GM11168 (cell line): ENCODE results near the gene SLC26A3.
"Not testable (repeated sequence)": the region's sequence is repeated elsewhere in the genome, so short reads cannot be mapped to it uniquely, and the experiment has no call there.

Experiments
- in situ Hi-C: fragments of 300-500 bp; cut with MboI; formaldehyde crosslinking; loops from one replicate; pipeline ENCODE4 v1.12.0; 2022; ENCODE audit warnings: low sequenced_read_pairs; ENCODE audit not compliant: unreplicated experiment

Gene SLC26A3

DNA sequence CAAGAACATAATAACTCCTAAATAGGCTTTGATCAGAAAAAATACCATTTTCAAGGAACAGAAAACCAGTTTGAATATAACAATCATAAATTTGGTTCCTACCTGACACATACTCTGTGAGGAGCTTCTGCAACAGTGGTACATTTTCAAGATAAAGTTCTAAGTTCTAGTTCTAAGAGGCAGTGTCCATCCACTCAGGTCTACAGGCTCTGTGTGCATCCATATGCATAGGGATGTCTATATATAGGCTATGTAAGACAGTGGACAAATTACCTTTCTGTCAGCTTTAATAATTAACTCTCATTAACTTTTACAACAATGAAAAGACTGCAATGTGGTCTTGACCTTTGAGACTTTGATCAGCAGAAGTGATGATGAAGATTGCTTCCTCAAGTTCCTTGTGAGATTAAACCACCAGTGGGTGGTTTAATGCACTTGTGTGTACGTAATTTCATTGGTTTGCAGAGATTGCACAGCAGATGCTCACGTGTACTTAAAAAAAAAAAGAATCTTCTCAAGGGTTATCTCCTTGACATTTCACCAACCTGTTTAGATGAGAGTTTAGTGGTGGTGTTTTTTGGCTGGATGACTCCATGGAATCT lies at the start of gene SLC26A3:
TSS of gene SLC26A3 (minus strand) at position 215 of the 602 bp plus-strand sequence. CDS start 8,714 bp downstream, outside the sequence.
- in situ Hi-C loops = no loop called here

DNA sequence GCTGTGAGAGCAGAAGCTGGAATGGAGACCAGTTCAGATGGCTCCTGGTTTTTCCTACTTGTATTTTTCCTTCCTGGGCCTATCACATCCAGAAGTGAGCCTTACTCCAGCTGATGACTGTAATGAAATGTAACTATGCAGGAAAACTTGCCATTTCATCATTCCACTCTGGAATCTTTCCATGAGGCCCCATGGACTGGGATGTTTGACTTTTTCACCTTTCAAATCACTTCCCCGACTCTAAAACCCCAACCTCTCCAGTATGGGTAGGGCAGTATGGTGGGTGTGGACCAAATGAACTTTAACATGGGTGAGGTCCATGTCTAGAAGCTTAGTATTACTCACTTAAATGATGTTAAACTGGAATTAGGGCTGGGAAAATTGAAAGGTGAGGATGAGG lies 47.6 kb upstream of the SLC26A3 start:
- in situ Hi-C loops = loop anchor here (25.0 kb wide), 1 partner anchor 388 kb away; the partner anchor contains the start of gene GPR22

DNA sequence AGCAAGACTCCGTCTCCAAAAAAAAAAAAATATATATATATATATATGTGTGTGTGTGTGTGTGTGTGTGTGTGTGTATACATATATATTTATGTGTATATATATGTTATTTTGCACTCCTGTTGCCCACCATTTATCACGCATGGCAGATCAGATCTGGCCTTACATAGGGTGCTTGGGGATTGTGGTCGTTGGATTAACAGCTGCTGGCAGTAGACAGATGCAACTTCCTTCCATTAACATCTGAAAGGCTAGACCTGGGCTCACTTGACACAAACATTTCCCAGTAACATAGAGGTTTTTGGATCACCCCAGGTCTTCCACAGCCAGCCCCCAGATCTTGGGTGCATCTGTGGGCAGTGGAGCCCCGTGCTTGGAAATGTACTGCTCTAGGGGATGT lies 47.2 kb upstream of the SLC26A3 start:
- in situ Hi-C loops = loop anchor here (25.0 kb wide), 1 partner anchor 388 kb away; the partner anchor contains the start of gene GPR22

DNA sequence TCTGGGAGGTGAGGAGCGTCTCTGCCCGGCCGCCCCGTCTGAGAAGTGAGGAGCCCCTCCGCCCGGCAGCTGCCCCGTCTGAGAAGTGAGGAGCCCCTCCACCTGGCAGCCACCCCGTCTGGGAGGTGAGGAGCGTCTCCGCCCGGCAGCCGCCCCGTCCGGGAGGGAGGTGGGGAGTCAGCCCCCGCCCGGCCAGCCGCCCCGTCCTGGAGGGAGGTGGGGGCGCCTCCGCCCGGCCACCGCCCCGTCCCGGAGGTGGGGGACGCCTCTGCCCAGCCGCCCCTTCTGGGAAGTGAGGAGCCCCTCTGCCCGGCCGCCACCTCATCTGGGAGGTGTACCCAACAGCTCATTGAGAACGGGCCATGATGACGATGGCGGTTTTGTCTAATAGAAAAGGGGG lies 45.2 kb upstream of the SLC26A3 start:
- in situ Hi-C loops = not testable (repeated sequence)

DNA sequence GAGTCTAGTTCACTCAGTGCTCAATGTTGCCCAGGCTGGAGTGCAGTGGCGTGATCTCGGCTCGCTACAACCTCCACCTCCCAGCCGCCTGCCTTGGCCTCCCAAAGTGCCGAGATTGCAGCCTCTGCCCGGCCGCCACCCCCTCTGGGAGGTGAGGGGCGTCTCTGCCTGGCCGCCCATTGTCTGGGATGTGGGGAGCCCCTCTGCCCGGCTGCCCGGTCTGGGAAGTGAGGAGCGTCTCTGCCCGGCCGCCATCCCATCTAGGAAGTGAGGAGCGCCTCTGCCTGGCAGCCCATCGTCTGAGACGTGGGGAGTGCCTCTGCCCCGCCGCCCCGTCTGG lies 44.8 kb upstream of the SLC26A3 start:
- in situ Hi-C loops = not testable (repeated sequence)

DNA sequence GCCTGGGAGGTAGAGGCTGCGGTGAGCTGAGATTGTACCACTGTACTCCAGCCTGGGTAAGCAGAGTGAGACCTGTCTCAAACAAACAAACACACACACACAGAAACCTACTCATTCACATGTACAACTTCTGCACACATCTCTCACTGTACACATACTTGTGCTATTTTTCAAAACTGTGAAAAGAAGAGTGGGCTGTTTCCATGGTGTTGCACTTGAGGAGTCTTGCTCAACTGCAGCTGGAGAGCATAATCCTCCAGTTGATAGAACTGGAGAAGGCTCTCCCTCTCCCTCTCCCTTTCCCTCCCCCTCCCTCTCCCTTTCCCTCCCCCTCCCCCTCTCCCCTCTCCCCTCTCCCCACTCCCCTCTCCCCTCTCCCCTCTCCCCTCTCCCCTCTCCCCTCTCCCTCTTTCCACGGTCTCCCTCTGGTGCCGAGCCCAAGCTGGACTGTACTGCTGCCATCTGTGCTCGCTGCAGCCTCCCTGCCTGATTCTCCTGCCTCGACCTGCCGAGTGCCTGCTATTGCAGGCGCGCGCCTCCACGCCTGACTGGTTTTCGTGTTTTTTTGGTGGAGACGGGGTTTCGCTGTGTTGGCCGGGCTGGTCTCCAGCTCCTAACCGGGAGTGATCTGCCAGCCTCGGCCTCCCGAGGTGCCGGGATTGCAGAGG lies 44.3 kb upstream of the SLC26A3 start:
- in situ Hi-C loops = no loop called here

DNA sequence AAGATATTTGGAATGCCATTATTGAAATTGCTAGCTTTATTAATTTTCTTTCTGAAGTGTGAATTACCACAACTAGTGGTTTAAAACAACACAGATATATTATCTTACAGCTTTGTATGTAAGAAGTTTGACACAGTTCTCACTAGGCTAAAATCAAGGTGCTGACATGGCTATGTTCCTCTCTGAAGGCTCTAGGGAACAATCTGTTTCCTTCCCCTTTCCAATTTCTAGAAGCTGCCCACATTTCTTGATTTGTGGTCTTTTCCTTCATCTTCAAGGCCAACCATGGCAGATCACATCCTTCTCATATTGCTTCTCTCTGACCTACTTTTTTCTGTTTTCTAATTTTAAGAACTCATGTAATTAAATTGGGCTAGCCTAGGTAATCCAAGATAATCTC lies 43.3 kb upstream of the SLC26A3 start:
- in situ Hi-C loops = no loop called here

DNA sequence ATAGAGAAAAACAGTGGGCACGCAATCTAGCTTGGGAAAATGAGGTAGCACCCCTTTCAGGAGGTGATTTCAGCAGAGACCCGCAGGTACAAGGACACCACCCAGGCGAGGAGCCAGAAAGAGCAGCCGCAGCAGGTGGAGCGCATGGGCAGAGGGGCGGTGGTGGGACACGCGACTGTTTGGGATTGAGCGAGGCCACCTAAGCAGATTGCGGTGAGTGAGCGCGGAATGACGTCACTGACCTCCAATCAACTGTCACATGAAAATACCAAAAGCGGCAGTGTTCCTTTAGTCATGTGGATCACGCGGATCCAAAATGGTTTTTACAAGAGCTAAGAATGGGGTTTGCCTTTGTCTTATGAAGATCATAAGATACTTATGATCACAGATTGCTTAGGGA lies 40.2 kb upstream of the SLC26A3 start:
- in situ Hi-C loops = no loop called here

DNA sequence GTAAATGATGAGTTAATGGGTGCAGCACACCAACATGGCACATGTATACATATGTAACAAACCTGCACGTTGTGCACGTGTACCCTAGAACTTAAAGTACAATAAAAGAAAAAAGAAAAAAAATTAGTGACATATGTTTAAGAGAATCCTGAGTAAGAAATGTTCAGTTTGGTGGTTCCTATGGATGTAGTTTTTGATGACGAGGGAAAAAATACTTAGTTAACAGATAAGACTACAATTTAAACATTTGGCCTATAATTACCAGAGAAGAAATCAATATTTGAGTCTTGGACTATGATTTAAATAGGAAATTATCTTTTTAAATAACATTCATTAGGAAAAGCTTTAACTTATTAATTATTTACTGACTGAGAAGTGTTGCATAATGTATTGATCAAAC lies 39.2 kb upstream of the SLC26A3 start:
- in situ Hi-C loops = no loop called here

DNA sequence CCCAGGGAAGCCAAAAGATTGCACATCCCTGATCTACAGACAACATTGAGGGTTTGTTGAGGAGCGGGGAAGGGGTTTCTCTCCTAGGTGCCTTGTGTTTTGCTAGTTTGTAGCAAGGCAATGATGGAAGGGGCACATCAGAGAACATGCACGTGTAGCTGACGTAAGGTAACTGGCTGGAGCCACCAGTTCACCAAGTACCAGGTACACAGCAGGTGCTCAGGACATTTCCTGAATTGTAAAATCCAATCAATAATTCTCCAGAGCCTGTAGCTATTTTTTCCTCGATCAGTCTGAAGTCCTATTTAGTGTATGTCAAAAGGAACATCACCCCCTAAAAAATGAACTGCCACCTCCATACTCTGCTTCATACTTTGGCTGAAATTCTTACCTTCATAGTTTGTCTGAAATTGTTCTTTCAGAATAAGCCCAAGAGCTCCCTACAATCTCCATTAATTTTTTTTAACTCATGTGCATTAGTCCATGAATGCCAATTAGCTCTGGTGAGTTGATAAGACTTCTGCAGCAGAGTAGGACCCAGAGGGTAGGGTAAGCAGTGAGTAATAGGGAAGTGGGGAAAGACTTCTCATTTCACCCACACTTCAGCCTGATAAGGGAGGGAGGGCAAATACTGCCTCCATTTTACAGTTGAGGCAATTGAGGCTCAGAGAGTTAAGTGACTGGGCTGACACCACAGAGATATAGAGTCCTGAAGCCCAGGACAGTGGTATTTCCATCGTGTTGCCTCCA lies 36.0 kb upstream of the SLC26A3 start:
- in situ Hi-C loops = no loop called here

DNA sequence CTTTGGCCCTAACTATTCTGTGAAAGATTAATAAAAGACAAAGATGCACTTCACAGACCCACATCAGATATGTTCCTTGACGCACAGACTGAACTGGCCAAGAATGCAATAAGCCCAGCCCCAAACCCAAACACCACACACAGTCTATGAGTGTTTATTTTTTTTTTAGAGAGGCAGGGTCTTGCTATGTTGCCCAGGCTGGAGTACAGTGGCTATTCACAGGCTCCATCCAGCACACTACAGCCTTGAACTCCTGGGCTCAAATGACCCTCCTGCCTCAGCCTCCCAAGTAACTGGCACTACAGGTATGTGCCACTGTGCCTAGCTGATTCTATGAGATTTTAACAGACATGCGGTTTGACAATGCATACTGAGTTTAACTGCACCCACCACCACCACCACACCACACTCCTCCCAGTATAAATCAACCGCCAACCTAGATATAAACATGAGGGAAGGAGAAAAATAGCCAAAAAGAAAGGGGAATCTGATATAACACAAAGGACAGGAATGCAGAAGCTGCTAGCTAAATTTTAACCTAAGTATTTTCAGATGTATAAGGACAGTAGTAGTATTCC lies 35.1 kb upstream of the SLC26A3 start:
- in situ Hi-C loops = no loop called here

DNA sequence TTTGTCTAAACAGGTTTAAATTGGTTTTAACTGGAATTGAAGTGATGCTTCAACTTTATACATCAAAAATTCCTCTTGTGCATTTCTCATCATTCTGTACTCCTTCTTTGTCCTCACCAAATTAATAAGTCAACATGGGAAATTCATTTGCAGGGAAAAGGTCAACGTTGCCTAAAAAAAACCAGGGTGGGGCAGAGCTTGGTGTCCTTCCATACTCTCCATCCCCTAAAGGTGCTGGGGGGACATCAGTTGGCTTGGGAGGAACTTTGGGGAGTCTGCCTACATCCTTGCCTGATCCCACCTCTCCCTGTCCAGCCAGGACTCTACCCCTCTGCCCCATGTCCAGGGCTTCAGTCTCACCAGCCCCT lies 34.1 kb upstream of the SLC26A3 start:
- in situ Hi-C loops = no loop called here

DNA sequence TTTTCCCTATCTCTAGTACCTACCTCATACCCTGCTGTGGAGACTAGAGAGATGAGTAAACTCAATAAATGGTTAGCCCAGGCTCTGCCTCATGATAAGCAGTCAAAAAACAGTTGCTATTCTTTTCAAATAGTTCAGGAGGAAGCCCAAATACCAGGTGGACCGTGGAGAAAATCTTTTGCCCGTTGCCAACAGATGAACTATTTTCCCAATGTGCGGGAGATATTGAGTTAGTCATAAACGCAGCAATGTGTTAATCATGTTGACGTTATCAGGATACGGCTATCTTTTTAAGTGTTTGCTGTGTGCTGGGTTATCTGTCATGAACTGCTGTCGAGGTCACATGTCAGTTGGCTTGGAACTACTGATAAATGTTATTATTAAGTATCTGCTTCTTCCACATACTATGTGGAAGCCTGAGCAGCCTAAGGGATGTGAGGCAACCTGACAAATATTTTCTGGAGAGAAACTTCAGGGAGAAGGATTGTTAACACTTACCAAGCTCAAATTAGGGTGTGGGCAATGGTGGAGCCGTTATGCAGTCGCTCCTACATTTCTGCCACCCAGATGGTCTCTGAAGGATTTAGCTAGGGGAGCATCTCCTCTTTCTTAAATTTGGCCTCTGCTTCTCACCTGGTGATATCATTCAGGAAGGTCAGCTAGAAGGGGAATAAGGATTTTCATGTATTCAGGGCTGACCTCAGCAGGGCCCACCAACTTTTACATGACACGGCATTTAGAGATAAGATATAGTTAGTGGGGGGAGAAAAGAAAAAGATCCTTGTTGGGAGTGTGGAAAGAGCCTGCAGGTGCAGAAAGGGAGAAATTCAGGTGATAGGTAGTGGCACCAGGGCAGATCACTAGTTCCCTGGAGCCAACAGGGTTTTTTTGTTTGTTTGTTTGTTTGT lies 33.5 kb upstream of the SLC26A3 start:
- in situ Hi-C loops = no loop called here

DNA sequence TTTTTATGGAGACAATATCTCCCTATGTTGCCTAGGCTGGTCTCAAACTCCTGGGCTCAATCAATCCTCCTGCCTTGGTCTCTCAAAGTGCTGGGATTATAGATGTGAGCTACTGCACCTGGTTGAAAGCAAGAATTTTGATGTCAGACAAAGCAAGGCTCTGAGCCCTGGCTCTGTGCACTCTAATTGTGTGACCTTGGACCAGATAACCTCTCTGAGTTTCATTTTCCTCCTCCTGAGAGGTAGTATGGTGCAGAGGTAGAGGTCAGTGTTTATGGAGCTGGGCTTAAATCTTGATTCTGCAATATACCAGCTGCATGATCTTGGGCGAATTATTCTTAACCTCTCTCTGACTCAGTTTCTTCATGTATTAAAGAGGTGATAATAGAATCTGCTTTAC lies 31.4 kb upstream of the SLC26A3 start:
- in situ Hi-C loops = no loop called here

DNA sequence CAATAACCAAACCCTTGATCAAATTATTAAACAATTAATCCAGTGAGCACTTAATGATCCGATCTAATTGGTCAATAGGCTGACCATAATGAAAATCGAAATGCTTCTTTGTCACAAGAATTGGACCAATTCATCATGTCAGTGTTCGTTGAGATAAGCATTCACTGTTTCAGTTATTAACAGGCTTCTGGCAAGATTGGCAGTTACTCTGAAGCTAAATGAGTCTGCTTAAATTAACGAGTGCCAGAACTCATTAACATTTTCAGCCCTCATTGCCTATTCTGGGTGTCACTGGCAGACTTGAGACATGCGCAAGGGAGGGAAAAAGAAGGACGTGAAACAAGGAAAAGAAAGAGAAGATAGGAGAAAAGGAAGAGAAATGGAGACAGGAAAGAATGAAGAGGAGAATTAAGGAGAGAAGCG lies 30.7 kb upstream of the SLC26A3 start:
- in situ Hi-C loops = no loop called here

DNA sequence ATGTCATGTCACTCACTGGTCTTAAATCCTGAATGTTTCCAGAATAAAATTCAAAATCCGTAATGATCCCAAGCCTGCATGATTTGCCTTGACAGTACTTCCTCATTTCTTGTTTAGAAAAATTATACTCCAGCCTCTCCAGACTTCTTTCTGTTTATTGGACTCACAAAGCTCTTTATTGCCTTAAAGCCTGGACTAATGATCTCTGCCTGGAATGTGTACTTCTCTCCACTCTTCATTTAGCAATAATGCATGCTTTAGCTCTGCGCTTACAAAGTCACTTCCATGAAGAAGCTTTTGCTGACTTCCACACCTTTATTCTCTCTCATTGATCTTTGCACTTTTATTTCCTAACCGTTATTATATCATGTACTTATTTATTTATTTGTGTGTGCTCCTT lies 27.4 kb upstream of the SLC26A3 start:
- in situ Hi-C loops = no loop called here

DNA sequence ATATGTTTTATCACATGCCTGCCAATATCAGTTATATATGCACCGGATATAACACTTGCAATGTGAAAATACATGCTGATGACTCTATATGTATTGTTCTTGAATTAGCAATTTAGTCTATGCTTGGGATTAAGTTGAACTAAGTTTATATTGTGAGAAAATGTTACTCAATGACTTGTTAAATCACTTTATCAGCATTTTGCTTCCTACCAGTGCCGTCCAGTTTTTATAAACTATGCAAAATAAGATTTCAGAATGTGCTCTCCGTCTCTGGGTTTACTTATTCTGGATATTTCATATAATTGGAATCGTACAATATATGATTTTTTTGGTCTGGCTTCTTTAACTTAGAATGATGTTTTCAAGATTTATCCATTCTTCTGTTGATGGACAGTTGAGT lies 25.5 kb upstream of the SLC26A3 start:
- in situ Hi-C loops = no loop called here

DNA sequence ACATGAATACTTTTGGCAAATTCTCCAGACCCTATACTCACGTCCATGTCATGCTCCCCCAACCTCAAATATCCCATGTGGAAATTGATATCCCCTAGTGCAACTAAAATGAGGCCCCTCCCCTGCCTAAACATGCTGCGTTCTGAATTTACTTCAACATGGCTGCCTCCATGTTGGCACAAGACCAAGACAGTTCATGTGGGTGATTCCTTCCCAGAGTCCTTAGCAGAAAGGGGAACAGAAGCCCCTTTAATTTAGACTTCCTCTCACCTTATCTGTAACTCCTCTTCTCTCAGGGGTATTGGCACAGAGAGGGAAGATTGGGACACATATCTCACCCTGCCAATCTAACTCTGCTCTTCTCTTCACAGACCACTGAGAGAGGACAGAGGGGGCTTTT lies 24.5 kb upstream of the SLC26A3 start:
- in situ Hi-C loops = no loop called here

DNA sequence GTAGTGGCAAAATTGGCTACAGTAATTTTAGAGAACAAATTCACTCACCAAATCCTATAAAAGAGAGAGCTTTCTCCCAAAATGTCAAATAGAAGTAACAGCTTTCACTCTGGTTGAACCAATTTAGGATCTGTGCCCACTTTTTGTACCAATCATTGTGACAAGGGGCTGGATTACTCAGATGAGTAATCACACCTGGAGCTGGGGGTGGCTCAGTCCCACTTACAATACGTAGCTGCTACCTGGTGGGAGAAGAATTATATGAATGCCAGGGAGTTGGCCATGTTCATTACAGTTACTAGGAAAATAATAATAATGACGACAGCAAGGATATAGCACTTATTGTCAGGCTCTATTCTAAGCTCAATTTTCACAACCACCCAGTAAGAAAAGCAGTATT lies 23.4 kb upstream of the SLC26A3 start:
- in situ Hi-C loops = no loop called here

DNA sequence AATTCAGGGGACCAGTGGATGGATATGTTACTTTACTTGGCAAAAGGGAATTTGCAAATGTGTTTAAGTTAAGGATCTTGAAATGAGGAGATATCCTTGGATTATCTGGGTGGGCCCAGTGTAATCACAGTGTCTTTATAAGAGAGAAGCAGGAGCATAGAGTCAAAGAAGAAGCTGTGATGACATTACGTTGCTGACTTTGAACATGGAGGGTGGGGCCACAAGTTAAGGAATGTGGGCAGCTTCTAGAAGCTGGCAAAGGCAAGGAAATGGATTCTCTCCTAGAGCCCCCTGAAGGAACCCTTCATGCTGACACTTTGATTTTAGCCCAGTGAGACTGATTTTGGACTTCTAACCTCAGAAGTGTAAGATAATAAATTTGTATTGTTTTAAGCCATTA lies 21.8 kb upstream of the SLC26A3 start:
- in situ Hi-C loops = no loop called here
